Measurements from ENCODE around the gene FIGN.
A peak's percentile ranks its signal among the peaks of the same experiment; 100 is the strongest.

The FIGN gene

GRCh38 chr2:163611557-163611906, 124.3 kb downstream of the FIGN start:
- TF ChIP-seq CTCF (IDR thresholded peaks at IDR 0.05; ENCODE audit: insufficient read depth, missing control alignments): no peak
- no peak for FAIRE-seq
- DNase-seq (ENCODE audit: insufficient read length, low spot score): no peak

- TF ChIP-seq CTCF (IDR thresholded peaks at IDR 0.05; ENCODE audit: insufficient read depth, missing control alignments): peak; percentile 33
- no peak for FAIRE-seq
- DNase-seq (ENCODE audit: insufficient read length, low spot score): no peak
These were observed 124.8 kb downstream of the FIGN start for GRCh38 chr2:163610817-163611556.

- TF ChIP-seq CTCF (IDR thresholded peaks at IDR 0.05; ENCODE audit: insufficient read depth, missing control alignments): no peak
- FAIRE-seq (no peak), DNase-seq (ENCODE audit: insufficient read length, low spot score) (no peak)
These were observed 128.2 kb downstream of the FIGN start for GRCh38 chr2:163607630-163608029.

- no peak for FAIRE-seq
- no peak for DNase-seq (ENCODE audit: insufficient read length, low spot score)
- no peak for TF ChIP-seq CTCF (IDR thresholded peaks at IDR 0.05; ENCODE audit: insufficient read depth, missing control alignments)
These were observed 128.9 kb downstream of the FIGN start for GRCh38 chr2:163606878-163607277.

GRCh38 chr2:163605779-163606178, 130.0 kb downstream of the FIGN start:
- FAIRE-seq: no peak
- no peak for DNase-seq (ENCODE audit: insufficient read length, low spot score)
- TF ChIP-seq CTCF (IDR thresholded peaks at IDR 0.05; ENCODE audit: insufficient read depth, missing control alignments): no peak

- no peak for TF ChIP-seq CTCF (IDR thresholded peaks at IDR 0.05; ENCODE audit: insufficient read depth, missing control alignments)
- DNase-seq (ENCODE audit: insufficient read length, low spot score) (no peak), FAIRE-seq (no peak)
These were observed 130.8 kb downstream of the FIGN start for GRCh38 chr2:163604941-163605555.

- TF ChIP-seq CTCF (IDR thresholded peaks at IDR 0.05; ENCODE audit: insufficient read depth, missing control alignments): no peak
- DNase-seq (ENCODE audit: insufficient read length, low spot score): no peak
- no peak for FAIRE-seq
These were observed 133.6 kb downstream of the FIGN start for GRCh38 chr2:163602196-163602595.

Measured in D721Med (cell line).